Measurements from ENCODE around the gene NR3C1.

DNA sequence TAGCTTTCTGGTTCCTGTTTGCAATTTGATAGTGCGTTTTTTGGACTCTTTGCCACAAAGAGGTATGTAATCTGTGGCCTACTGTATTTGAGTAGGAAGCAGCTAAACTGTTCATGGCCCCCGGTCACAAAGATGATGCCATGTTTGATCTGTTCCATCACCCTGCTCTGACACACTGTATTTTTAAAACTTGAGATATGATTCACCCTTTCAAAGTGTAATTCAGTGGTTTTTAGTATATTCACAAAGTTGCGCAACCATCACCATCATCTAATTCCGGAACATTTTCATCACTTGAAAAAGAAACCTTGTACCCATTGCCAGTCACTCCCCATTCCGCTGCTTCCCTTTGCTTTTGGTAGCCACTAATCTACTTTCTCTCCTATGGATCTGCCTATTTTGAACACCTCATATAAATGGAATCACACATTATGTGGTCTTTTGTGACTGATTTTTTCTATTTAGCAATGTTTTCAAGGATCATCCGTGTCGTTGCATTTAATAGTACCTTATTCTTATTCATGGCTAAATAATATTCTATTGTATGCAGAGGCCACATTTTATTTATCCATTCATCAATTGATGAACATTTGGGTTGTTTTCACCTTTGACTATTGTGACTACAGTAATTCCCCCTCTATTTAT, 141.6 kb downstream of the NR3C1 start:
- TF ChIP-seq, protein P1, sequence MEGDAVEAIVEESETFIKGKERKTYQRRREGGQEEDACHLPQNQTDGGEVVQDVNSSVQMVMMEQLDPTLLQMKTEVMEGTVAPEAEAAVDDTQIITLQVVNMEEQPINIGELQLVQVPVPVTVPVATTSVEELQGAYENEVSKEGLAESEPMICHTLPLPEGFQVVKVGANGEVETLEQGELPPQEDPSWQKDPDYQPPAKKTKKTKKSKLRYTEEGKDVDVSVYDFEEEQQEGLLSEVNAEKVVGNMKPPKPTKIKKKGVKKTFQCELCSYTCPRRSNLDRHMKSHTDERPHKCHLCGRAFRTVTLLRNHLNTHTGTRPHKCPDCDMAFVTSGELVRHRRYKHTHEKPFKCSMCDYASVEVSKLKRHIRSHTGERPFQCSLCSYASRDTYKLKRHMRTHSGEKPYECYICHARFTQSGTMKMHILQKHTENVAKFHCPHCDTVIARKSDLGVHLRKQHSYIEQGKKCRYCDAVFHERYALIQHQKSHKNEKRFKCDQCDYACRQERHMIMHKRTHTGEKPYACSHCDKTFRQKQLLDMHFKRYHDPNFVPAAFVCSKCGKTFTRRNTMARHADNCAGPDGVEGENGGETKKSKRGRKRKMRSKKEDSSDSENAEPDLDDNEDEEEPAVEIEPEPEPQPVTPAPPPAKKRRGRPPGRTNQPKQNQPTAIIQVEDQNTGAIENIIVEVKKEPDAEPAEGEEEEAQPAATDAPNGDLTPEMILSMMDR (IDR thresholded peaks at IDR 0.05; ENCODE audit: low read depth, low read length, poor library complexity, severe bottlenecking): no peak
- no peak for TF ChIP-seq EZH2phosphoT487 (IDR thresholded peaks at IDR 0.05; ENCODE audit: borderline replicate concordance, low read length)
